Hepatic stellate cell (primary cell): ENCODE results near the gene ESR1.
"Not testable (repeated sequence)": the region's sequence is repeated elsewhere in the genome, so short reads cannot be mapped to it uniquely, and the experiment has no call there.

Experiments used
- DNase-seq: peaks from one replicate; pipeline ENCODE4 v3.0.0; 2011; ENCODE audit warnings: low spot score

Gene ESR1

DNA sequence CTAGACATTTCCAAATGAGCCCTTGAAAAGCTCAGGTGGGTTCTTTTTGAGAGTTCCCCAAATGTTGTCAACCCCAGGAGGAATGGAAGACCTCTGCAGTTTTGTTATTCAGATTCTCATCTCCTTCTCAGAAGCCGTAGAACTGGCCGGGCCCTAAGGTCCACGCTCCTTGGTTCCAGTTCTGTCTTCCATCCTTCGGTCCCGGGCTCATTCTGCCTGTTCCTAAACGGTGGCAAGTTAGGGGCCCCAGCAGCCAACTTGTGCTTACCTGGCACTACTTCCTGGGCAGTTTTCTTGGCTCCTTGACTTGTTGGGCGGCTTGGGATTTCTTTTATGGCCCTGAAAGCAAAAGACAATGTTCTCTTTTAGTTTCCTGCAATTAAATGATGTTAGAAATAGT, 6.4 kb downstream of the ESR1 start:
- no peak for DNase-seq

DNA sequence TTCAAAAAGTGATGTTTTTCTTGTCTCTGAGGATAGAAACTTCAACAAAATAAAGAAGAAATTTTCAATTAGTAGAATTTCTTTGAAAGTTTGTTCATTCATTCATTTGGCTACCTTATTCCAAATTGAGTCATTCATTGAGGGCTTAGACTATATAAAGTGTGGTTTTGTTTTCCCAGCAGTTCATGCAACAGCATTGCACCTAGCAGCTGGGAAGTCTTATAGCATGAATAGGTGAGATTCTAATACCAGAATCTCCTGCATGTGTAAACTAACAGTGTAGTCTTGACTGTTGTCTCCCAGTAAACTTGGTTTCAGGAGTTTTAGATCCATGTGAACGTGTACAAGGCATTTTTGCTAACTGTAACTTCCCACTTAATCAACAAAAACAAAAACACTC, 7.1 kb downstream of the ESR1 start:
- no peak for DNase-seq

DNA sequence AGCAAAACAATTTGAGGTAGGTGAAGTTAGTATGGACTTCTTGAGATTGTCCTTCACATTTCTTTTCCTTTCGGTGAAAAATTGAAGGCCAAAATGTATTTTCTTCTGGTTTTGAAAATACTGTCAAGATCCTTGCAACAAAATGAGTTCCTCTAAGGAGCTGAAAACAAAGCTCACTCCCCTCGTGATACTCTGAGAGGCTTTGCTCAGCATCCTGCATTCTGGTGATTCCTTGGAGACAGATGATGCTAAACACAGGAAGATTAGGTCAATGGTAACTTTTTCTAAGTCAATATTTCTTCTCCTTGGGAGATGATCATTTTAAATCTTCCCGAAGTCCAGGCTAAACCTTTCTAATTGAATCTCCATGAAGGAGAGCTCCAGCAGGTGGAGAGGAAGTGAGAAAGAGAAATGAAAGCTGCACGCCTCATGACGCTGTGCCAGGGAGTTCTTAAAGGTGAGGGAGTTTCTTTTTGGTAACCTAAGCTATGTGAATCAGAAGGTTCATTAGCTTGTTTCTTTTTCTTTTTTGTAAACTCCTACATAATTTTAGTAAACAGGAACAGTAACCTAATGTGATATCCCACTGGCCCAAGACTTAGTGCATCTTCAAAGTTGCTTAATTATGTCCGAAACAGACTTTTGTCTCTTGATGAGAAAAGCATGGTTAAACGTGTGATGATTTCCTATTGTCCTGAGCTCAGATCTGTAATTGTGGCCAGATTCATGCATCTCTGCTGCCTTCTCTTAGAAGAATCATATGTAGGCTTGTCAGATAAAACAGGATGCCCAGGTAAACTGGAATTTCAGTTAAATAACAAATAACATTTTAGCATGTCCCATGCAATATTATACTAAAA, 15.0 kb downstream of the ESR1 start:
- DNase-seq = no peak

DNA sequence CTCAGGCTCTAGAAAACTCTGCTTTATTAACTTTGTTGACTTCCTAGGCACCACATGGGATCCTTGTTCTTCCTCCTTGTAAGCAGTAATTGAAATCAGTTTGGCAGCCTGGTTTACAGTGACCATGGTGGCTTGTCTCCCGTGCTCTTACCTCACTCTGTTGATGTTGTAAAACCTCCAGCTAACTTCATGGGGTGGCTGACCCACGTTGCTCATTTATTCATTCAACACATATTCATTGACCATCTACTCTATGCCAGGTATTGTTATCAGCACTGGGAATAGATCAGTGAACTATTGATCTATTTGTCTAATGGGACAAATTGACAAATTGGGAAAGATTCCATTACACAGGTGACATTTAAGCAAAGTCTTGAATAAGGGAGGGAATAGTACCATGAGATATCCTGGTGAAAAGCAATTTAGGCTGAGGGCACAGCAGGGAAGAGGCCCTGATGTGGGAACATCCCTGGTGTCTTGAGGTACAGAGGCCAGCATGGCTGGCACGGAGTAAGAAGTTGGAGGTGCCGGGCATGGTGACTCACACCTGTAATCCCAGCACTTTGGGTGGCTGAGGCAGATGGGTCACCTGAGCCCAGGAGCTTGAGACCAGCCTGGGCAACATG, 19.1 kb downstream of the ESR1 start:
- DNase-seq = no peak

DNA sequence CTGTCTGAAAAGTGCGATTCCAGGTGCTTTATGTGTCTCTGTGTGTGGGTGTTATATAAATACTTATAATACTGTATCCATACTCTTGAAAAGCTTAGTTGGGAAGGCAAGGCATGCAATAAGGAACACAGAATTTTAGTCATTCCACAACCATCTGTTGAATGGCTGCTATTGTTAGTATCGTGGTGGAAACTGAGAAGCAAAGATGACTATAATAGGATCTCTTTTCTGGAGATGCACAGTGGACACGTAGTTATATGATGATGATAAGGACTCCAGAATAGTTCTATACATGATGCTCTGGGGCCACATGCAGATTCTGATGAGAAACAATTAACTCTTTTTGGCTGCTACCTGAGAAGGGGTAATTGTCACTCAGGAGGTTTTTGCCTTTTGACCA, 25.2 kb downstream of the ESR1 start:
- no peak for DNase-seq

DNA sequence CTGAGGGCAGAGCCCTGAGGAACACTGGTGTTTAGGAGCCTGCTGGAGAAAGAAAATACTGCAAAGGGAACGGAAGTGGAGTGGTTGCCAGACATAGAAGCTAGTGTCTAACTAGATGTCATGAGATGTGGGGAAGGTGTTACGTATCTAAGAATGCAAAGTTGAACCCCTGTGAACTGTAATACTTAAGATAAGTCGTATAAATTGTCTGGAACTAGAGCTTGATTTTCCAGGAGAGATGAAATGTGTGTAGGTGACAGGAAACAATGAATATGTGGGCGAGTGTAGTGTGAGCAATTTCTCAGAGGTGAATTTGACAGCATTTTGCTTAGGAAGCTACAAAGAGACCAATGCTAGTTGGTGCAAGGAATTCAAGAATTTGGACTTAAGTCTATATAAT, 27.9 kb downstream of the ESR1 start:
- DNase-seq = no peak

DNA sequence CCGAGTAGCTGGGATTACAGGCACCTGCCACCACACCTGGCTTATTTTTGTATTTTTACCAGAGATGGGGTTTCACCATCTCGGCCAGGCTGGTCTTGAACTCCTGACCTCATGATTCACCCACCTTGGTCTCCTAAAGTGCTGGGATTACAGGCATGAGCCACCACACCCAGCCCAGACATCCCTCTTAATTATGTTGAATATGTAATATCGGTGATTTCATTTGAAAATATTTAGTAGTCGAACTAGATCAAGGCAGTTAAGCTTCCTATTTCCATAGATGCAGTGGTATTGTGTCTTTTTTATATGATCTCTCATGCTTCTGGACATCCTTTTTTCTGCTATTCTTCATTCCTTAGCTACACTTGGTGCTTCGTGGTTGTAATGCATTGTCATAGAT, 29.7 kb downstream of the ESR1 start:
- DNase-seq = no peak

DNA sequence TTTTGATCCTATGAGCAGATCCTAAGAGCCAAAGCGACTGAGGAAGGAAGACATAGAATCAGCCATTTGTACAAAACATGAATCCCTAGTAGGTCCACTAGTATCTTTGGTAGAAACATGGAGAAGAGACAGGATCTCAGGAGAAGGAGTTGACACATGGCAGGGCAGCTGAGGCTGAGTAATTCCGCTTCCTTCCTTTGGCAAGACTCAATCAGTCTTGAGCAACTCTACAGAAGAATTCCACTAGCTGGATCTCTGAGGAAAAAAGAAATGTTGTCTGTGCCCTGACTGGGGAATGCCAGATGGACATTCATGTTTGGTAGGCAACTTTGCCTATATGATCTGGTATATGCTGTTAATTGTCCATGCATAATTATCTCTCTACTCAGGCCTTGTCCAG, 35.3 kb downstream of the ESR1 start:
- no peak for DNase-seq

DNA sequence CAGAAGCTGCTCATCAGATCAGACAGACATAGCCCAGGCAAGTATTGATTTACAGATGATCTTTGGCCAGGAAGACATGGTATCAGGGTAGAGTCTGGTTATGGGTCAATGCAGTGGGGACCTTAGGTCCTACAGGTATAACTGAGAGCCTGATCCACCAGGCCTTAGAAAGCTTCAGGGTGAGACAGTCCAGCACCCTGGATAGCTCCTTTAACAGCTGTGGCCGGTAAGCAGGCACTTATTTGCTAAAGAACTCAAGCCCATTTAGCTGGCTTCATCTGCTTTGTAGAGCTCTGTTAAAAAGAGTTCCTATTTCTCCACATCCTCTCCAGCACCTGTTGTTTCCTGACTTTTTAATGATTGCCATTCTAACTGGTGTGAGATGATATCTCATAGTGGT, 39.6 kb downstream of the ESR1 start:
- no peak for DNase-seq

DNA sequence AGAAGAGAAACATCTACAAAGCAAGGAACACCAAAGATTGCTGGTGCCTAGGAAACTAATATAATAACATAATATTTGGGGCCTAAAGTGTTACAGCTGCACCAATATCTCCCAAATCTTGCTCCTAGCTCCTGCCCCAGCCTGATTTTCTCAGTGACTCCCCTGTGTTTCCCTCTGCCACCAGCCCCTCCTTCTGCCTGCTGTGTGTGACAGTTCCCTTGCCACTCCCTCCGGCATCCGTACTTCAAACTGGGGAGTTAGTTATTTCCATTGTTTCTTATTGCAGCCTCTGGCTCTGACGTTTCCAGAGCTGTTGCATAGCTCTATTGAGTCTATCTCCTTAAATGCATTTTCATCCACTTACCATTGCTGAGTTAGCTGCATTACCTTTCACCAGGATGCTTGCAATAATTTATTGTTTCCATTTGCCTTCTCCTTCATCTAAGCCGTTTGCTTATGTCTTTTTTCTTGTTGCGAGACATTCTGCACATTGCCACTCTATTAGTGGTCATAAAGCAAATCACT, 43.1 kb downstream of the ESR1 start:
- no peak for DNase-seq

DNA sequence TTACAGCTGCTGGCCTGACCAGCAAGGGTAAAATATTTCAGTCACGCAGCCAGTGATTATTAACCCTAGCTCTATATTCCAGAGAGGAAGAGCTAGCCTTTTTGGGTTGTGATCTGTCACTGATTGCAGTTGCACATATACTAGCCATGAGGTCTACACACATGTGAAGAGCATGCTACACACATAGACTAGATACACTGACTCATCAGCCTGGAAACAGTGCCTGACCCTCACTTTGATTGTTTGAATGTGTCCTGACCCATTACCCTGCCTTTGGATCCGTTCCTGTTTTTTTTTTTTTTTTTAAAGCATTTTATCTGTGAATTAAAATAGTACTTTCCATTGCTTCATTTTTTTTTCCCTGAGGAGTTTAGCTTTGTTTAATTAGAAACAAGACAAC, 50.8 kb downstream of the ESR1 start:
- no peak for DNase-seq

DNA sequence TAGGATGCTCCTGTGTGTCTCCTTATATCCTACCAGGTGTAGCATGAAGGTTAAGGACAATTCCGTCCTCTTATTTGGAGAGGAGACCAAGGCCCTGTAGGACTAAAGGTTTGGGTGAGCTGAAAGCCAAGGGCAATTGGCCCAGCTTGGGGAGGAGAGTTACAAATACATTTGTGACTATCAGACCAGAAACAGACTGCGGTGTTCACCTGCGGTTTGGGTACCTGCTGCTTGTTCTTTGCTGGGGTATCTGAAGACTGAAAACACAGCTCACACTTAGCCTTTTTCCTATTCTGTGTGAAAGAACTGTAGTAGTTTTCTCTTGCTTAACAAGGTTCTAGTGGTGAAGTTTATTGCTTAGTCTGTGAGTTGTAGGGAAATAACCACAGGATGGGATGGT, 55.0 kb downstream of the ESR1 start:
- no peak for DNase-seq

DNA sequence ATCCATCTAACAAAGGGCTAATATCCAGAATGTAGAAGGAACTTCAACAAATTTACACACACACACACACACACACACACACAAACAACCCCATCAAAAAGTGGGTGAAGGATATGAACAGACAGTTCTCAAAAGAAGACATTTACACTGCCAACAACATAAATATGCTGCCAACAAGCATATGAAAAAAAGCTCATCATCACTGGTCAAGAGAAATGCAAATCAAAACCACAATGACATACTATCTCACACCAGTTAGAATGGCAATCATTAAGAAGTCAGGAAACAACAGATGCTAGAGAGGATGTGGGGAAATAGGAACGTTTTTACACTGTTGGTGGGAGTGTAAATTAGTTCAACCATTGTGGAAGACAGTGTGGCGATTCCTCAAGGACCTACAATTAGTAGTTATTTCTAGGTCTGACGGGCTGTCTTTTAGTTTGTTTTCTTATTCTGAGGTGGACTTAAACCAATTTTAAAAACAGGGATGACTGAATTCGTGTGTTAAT, 59.9 kb downstream of the ESR1 start:
- not testable (repeated sequence) for DNase-seq

DNA sequence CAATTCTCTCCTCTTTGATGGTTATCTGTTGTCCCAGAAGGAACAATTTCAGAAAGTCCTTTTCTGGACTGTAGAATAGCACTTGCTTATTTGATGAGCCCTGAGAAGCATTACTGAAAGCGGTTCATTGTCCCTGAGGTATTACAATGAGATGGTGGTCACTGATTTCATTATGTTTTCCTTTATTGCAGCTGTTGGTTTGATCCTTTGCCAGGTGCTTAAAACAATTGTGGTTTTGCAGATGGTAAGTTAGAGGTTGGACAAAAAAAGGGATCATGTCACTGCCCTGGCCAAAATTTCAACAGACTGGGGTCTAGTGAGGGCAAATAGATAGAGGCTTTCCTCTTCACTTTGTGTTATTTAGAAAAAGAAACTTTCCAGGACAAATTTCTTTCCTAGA, 61.9 kb downstream of the ESR1 start:
- no peak for DNase-seq

DNA sequence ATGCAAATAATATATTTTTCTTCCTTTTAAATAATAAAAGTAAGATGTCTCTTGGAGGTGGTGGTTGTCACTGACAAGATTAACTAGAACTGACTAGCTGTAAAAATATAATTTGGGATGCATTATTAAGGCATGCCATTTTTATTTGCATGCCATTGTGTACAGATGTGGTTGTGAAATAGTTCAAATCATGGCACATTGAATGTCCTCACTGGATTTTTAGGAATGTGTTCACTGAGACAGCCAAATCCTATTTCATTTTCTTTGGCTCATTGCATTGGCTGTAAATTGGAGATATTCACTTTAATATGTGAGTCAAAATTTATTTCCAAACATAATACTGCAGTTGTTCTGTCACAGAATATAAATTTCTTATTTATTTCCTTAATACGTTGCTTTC, 62.3 kb downstream of the ESR1 start:
- no peak for DNase-seq

DNA sequence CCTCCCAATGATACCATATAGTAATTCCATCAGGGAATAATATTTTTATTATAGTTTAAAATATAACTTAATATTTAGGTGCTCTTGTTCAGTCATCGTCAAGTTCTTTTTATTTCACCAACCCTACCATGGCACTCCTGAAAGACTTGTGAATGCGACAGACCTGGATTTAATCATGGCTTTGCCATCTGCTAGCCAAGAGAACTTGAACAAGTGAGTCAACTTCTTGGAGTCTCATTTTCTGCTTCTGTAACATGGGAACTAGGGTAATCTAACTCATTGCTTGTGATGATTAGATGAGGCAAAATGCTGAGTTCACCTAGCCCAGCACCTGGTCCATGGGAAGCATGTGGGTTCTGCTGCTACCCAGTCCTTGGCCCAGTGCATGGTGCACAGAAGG, 62.9 kb downstream of the ESR1 start:
- no peak for DNase-seq

DNA sequence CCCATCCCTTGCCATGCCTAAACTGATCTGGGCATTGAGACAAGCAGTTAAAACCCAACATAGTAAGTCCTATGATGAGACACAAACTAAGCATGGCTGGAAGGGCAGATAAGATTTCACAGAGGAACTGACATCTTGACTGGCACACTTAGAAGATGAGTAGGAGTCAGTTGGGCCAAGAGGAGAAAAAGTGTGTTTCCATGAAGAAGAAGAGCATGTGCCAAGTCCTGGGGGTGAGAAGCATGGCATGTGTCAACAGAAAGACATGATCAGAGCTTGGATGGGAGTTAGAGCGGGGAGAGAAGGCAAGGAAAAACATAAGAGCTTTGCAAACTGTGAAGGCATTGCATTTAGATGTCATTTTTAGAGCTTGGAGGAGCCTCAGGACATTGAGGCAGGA, 68.0 kb downstream of the ESR1 start:
- no peak for DNase-seq

DNA sequence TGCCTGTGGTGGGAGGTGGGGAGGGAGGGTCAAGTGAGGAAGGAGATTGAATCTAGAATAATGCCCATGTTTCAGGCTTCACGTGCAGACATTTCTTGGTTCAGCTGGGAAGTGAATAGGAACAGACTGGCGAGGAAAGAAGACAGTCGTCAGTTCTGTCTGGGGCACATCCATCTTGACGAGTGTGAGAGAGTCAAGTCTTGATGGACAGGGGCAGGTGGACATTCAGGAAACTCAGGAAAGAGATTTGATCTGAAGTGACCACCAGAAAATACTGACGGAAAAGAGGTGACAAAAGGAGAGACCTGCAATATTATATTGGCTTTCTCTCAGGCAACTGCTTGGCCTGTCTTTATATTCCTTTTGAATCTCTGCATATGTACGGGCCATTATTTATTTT, 68.6 kb downstream of the ESR1 start:
- no peak for DNase-seq

DNA sequence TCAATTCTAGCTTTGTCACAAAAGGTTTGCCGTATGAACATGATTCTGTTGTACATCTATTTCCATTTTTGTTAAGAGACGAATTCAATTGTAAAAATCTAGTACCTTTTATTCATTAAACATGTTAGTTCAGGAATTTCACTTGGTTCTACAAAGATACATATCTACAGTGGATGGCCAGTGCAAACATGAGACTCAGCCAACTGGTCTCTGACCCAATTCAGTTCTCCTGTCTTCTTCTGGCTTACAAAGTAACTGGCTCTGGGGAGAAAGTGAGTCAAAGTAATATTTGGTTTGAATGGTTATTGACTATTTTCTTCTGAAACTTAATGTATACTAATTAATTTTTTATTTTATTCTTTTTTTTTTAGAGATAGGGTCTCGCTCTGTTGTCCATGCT, 70.0 kb downstream of the ESR1 start:
- no peak for DNase-seq

DNA sequence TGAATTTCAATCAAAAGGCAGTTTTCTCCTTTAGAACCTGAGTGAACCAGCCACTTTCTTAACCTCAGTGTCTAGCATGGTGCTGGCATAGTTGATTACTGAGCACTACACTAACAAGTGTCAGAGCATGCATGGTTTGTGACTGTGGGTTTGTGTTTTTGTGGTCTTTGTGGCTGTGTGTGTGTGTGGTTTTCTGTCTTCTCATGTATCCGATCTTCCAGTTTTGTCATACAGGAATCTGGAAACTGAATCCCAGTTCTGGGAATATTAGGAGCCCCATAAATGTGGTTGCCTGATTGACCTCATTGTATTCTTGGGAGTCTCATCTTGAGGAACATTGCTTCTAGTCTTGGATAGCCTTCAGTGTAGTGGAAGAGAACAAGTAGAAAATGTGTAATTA, 73.7 kb downstream of the ESR1 start:
- DNase-seq = no peak

DNA sequence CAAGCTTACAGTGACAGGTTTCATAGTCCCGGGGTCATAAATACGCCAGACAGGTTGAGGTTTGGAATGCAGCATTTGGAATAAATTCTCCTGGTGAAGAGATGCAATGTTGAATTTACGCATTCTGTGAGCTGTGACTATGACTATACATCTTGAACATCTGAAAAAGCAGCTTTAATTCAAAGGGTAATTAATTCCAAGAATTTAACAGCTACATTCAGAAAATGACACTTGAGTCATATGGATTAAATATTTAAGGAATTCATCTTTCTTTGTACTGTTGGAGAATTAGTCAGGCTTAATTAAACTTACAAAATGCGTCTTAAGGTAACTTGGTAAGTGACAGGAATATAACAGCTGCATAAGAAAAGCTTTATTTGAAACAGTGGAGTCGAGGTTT, 74.7 kb downstream of the ESR1 start:
- DNase-seq = no peak

DNA sequence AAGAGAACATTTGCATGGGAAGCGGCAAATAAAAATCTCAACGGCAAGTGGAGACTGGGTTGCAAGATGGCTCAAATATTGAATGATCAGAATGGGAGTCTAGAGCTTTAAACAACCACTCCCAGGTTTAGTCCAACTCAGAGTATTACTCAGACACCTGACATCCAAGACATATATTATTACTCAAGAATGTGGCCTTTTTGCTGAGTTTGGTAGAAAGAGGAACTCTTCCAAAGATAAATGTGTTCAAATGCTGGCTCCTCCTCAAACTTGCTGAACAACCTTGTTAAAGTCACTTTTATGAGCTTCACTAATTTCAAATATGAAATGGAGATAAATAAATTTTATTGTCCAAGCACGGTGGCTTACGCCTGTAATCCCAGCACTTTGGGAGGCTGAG, 77.8 kb downstream of the ESR1 start:
- no peak for DNase-seq

DNA sequence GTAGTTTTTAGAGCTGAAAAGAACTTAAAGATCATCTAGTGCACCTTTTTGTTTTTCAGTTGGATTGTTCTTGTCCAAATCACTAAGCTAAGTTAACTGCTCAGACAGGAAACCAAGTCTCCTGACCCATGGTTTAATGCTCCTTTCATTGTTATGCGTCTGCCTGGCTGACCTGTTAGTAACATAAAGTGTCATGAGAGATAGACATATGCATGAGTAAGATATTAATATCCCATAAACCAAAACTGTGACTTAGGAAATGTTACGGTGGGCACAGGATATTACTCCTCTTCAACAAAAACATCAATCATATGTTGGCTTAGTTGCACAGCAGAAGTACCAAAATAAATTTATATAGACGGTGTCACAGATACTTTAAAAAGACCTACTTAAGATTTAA, 84.0 kb downstream of the ESR1 start:
- DNase-seq = no peak

DNA sequence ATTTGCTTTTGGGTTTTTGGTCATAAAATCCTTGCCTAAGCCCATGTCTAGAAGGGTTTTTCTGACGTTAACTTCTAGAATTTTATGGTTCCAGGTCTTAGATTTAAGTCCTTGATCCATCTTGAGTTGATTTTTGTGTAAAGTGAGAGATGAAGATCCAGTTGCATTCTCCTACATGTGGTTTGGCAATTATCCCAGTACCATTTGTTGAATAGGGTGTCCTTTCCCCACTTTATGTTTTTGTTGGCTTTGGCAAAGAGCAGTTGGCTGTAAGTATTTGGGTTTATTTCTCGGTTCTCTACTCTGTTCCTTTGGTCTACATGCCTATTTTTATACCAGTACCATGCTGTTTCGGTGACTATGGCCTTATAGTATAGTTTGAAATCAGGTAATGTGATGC, 86.9 kb downstream of the ESR1 start:
- DNase-seq = not testable (repeated sequence)
